Esophagus (tissue), 2 donors: ENCODE data around the gene ANAPC5. TPM values are rescaled to one million over a fixed set of nuclear protein-coding genes. Genes with fewer than 3 reads are reported as not detected.

Experiments used
- H3K27ac ChIP-seq, 2 donors: one replicate each; pipeline ENCODE4 v1.5.1; 2013; ENCODE audit warnings: low read depth in 2 of 2, mild to moderate bottlenecking in 2 of 2, inconsistent platforms in 1 of 2, low read length in 1 of 2, moderate library complexity in 1 of 2
- H3K27me3 ChIP-seq, 2 donors: one replicate each; pipeline ENCODE4 v1.6.1; 2013; ENCODE audit warnings: low read length in 2 of 2, control low read depth in 1 of 2, mild to moderate bottlenecking in 1 of 2; ENCODE audit not compliant: insufficient read depth in 2 of 2, control insufficient read depth in 1 of 2
- H3K36me3 ChIP-seq, 2 donors: one replicate each; pipeline ENCODE4 v1.6.1; 2013; ENCODE audit warnings: low read length in 1 of 2; ENCODE audit not compliant: control insufficient read depth in 2 of 2, insufficient read depth in 2 of 2
- H3K4me1 ChIP-seq, 2 donors: one replicate each; pipeline ENCODE4 v1.6.1; 2013; ENCODE audit warnings: low read length in 1 of 2; ENCODE audit not compliant: control insufficient read depth in 2 of 2, insufficient read depth in 2 of 2
- H3K4me3 ChIP-seq, 2 donors: one replicate each; pipeline ENCODE4 v1.5.1; 2013; ENCODE audit warnings: low read length in 2 of 2, mild to moderate bottlenecking in 2 of 2, low read depth in 1 of 2, moderate library complexity in 1 of 2
- H3K9me3 ChIP-seq, 2 donors: one replicate each; pipeline ENCODE4 v1.6.1; 2013; ENCODE audit warnings: mild to moderate bottlenecking in 2 of 2, low read depth in 1 of 2, low read length in 1 of 2, moderate library complexity in 1 of 2; ENCODE audit not compliant: control insufficient read depth in 2 of 2, insufficient read depth in 1 of 2
- WGBS, 2 donors: extraction: QIAGEN DNeasy Blood & Tissue Kit; methylation state at CpG; one replicate each; pipeline ENCODE4 v1.1.7; 2013; 5-methylcytosine and 5-hydroxymethylcytosine counted together
- polyA plus RNA-seq, 2 donors: library from polyadenylated mRNA; stranded (reverse); fragments of 200-250 nt; gene quantifications; one replicate each; pipeline ENCODE4 v1.2.3, GENCODE V29; 2013
- donor health status: healthy with polysubstance abuse.
- donor health status: Bipolar disorder and iron deficiency.

Gene ANAPC5
- polyA plus RNA-seq, 2 donors, result 65.4 to 71.1 TPM

DNA sequence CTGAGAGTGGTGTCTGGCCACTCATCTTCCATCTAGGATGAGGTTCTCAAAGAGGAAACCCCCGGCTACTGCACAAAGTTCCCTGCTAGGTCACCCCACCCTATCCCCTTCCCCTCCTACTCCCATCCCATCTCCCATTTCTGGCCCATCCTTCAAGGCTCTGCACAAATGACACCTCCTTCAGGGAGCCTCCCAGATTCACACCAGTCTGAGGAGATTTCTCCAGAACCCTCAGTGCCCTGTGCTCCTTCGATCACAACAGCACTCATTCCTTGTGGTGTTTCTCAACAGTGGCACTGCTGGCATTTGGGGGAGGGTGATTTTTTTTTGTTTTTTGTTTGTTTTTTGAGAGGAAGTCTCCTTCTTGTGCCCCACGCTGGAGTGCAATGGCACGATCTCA, 58.6 kb downstream of the ANAPC5 start:
- Histone ChIP-seq H3K9me3 (no peaks in the 10 kb centered on the region), H3K27ac (no peak overlapping the region), H3K4me3 (no peak overlapping the region), H3K36me3 (no peaks in the 10 kb centered on the region), H3K27me3 (no peaks in the 10 kb centered on the region), H3K4me1 (peaks cover 5% of the 10 kb centered on the region in 2 donors)
- WGBS, 2 donors, result 92 to 95% methylated on average over 4 of the region's 4 CpGs

DNA sequence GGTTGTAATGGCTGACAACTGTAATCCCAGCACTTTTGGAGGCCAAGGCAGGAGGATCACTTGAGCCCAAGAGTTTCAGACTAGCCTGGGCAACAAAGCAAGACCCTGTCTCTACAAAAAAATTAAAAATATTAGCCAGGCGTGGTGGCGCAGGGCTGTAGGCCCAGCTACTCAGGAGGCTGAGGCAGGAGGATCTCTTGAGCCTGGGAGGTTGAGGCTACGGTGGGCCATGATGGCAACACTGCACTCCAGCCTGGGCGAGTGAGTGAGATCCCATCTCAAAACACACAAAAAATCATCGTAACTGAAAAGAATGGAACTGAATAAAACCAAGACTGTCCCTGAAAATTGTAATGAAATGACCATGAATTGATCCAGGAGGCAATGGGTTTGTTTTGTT, 61.8 kb downstream of the ANAPC5 start:
- H3K4me3 ChIP-seq, result no peak overlapping the region
- H3K27me3 ChIP-seq, result no peaks in the 10 kb centered on the region
- peaks cover 0 to 3% of the 10 kb centered on the region in 2 donors for H3K4me1 ChIP-seq
- no peaks in the 10 kb centered on the region for H3K36me3 ChIP-seq
- H3K27ac ChIP-seq, result no peak overlapping the region
- H3K9me3 ChIP-seq, result no peaks in the 10 kb centered on the region
- WGBS, 2 donors, result 95 to 98% methylated on average over 5 of the region's 5 CpGs

DNA sequence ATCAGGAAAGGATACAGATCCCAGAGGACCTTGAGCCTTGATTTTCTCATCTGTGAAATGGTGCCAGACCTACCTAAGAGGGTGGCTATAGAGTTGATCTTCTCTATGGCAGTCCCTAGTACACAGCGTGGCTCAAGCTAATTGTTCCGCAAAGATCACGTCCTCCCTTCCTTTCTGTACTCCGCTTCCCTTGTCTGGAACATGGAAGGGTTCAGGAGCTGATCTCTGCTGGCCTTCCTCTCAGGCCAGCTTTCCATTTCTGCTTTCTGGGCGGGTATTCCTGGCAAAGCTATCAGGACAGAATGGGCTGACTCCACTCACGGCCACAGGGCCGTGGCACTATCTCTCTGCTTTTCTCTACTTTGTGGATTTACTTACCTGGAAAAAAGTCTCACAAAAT, 62.2 kb downstream of the ANAPC5 start:
- 87 to 92% methylated on average over 7 of the region's 7 CpGs for WGBS, 2 donors
- H3K27ac ChIP-seq, result no peak overlapping the region
- H3K4me3 ChIP-seq, result no peak overlapping the region
- no peaks in the 10 kb centered on the region for H3K4me1 ChIP-seq
- no peaks in the 10 kb centered on the region for H3K36me3 ChIP-seq
- no peaks in the 10 kb centered on the region for H3K27me3 ChIP-seq
- no peaks in the 10 kb centered on the region for H3K9me3 ChIP-seq

DNA sequence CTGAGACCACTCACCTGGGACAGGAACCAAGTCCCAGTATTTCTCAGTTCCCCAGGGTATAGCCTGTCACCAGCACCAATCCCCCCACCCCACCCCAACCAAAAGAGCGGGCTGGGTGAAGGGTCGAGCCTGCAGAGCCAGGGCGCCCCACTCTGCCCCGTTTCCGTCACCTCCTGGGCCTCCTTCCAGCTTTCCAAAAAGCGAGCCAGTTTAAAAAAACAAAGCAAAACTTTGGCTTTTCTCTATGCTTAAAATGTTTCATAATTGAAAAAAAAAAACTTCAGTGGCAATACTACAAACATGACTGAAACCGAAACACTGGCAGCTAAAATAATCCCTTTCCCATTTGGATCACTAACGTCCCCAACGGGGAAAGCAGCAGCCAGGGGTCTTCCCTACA, 63.2 kb downstream of the ANAPC5 start:
- Histone ChIP-seq H3K4me1 (no peaks in the 10 kb centered on the region), H3K27ac (peak overlapping the region in 1 of 2 donors; percentile 56), H3K36me3 (no peaks in the 10 kb centered on the region), H3K4me3 (no peak overlapping the region), H3K27me3 (no peaks in the 10 kb centered on the region), H3K9me3 (no peaks in the 10 kb centered on the region)
- WGBS, 2 donors, result 23 to 45% methylated on average over 9 of the region's 9 CpGs

DNA sequence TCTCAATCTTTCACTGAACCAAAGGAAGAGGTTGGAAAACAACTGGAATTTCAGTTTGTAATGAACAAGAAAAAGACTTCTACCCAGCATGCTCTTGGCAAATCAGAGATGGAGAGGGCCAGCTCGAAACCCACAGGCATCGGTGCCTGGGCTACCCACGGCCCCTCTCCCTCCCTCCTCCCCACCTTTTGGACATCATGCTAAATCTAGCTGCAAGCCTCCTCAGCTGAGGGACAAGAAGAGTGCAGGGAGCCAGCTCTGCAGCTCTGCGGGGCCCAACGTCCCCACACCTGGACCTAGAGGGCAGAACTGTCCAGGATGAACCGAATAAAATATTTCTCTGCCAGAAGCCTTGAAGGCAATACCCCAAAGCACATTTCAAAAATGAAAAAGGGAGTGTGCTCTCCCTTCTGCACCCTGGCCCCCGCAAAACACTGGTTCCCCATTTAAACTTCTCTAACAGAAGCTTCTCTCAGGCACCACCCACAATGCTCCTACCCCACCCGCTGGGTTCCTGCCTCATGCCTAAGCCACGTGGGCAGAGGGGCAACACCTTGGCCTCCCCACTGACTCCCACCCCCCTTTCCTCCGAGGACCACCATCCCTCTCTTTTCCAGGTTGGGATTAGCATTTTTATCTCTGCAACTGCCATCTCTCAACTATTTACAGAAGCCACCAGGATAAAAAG, 63.9 kb downstream of the ANAPC5 start:
- Histone ChIP-seq H3K4me3 (no peak overlapping the region), H3K4me1 (no peaks in the 10 kb centered on the region), H3K36me3 (no peaks in the 10 kb centered on the region), H3K27me3 (no peaks in the 10 kb centered on the region), H3K27ac (no peak overlapping the region), H3K9me3 (no peaks in the 10 kb centered on the region)
- 52 to 59% methylated on average over 10 of the region's 10 CpGs for WGBS, 2 donors

DNA sequence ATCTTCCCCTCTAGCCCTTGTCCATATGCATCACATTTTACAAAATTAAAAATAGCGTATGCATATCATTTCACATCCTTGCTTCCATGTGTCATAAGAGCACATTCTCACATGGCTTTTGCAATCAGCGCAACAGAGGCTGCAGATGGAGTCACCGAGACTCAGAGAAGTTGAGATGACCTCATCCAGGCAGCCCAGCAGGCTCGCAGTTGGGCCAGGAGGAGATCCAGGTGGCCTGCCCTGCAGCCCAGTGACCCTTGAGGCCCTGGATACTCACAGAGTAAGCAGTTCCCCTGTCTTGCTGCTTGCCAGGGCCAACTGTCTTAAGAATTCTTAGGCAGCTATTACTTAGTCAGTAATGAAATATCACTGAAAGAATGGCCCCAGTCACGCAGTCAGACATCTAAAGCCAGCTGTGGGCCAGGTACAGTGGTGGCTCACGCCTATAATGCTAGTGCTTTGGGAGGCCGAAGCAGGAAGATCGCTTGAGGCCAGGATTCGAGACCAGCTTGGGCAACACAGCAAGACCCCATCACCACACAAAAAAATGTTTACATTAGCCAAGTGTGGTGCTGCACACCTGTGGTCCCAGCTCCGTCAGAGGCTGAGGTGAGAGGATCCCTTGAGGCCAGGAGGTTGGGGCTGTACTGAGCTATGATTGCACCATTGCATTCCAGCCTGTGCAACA, 64.8 kb downstream of the ANAPC5 start:
- no peak overlapping the region for H3K4me3 ChIP-seq
- H3K4me1 ChIP-seq, result peaks cover 0 to under 1% of the 10 kb centered on the region in 2 donors
- H3K27ac ChIP-seq, result no peak overlapping the region
- no peaks in the 10 kb centered on the region for H3K27me3 ChIP-seq
- H3K36me3 ChIP-seq, result no peaks in the 10 kb centered on the region
- no peaks in the 10 kb centered on the region for H3K9me3 ChIP-seq
- WGBS, 2 donors, result 87 to 88% methylated on average over 10 of the region's 10 CpGs

DNA sequence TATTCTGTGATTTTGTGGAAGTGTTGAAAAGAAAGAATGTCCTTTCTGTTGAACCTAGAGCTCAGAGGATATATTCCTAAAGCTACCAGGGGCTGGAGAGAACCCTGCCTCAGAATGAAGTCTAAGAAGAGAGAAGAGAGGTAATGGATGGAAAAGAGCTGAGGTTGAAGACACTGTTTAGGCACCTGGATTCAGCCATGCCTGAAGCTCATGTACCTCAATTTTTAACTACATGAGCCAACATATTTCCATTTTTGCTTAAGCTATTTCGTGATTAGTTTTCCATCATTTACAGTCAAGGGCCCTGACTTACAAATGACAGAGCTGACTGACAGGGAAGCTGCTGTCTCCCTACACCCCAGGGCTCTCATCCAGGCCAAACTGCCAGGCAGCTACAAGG, 66.4 kb downstream of the ANAPC5 start:
- no peaks in the 10 kb centered on the region for H3K9me3 ChIP-seq
- H3K4me1 ChIP-seq, result peaks cover 0 to 2% of the 10 kb centered on the region in 2 donors
- no peaks in the 10 kb centered on the region for H3K36me3 ChIP-seq
- H3K27ac ChIP-seq, result no peak overlapping the region
- no peak overlapping the region for H3K4me3 ChIP-seq
- no peaks in the 10 kb centered on the region for H3K27me3 ChIP-seq
- WGBS, 2 donors, result 86 to 93% methylated on average over 1 of the region's 1 CpG

DNA sequence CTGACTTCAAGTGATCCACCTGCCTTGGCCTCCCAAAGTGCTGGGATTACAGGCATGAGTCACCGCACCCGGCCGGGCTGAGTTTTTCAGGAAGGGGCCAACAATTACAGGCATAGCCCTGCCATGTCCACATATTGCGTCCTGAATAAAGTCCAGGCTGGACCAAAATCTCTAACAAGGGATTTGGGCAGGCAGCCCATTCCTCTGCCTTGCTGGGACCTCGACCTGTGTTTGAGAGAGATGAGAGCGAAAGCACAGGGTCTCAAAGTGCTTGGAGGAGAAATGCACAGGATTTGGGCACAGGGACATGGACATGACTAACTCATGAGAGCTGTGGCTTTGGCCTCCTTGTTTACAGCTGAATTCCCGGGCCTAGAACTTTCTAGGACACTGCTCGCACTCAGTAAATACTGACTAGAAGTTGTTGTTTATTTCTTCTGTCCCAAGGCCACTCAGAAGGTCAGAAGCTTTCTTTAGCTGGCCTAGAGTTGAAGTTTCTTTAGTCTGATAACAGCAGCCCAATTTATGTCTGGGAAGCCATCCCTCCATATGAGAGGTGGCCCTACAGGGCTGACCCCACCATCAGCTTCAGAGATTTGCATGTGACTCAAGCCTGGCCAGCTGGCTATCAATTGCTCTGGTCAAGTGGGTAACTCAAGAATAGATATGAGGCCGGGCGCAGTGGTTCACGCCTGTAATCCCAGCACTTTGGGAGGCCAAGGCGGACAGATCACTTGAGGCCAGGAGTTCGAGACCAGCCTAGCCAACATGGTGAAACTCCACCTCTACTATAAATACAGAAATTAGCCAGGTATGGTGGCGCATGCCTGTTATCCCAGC, 67.4 kb downstream of the ANAPC5 start:
- H3K4me1 ChIP-seq, result peaks cover 0 to 2% of the 10 kb centered on the region in 2 donors
- WGBS, 2 donors, result 70 to 76% methylated on average over 14 of the region's 14 CpGs
- H3K4me3 ChIP-seq, result no peak overlapping the region
- H3K27me3 ChIP-seq, result no peaks in the 10 kb centered on the region
- no peaks in the 10 kb centered on the region for H3K36me3 ChIP-seq
- peak overlapping the region in 1 of 2 donors; percentile 5 for H3K27ac ChIP-seq
- no peaks in the 10 kb centered on the region for H3K9me3 ChIP-seq

DNA sequence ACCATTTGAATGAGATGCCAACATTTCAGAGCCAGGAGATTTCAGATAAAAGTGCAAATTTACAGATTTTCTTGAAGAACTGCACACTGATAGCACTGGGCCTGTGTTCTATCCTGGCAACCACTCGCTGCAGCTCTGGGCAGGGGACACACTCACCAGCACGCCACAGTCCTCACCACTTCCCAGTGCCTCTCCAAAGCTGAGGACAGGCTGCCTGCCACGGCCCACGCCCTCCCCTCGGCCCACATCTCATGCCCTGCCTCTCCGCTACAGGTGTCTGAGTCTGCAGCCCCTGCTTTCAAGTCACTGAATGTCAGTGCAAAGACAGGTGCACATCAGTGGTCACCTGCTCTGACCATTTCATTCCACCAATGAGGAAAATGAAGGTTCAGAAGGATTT, 68.4 kb downstream of the ANAPC5 start:
- Histone ChIP-seq H3K9me3 (no peaks in the 10 kb centered on the region), H3K36me3 (no peaks in the 10 kb centered on the region), H3K4me1 (peaks cover 0 to 2% of the 10 kb centered on the region in 2 donors), H3K27me3 (no peaks in the 10 kb centered on the region), H3K4me3 (no peak overlapping the region), H3K27ac (no peak overlapping the region)
- 96 to 99% methylated on average over 6 of the region's 6 CpGs for whole genome bisulfite sequencing, 2 donors
